DMS79 treated with DMSO at 0.1 percent for 48 hours (cell line): ENCODE measurements around the gene SPATA2L.
"Not testable (repeated sequence)": the region's sequence is repeated elsewhere in the genome, so short reads cannot be mapped to it uniquely, and the experiment has no call there.

ENCODE experiments used
- DNase-seq: peaks from one replicate; lab custom pipeline; 2025; lab: John Stamatoyannopoulos, UW

SPATA2L gene

DNA sequence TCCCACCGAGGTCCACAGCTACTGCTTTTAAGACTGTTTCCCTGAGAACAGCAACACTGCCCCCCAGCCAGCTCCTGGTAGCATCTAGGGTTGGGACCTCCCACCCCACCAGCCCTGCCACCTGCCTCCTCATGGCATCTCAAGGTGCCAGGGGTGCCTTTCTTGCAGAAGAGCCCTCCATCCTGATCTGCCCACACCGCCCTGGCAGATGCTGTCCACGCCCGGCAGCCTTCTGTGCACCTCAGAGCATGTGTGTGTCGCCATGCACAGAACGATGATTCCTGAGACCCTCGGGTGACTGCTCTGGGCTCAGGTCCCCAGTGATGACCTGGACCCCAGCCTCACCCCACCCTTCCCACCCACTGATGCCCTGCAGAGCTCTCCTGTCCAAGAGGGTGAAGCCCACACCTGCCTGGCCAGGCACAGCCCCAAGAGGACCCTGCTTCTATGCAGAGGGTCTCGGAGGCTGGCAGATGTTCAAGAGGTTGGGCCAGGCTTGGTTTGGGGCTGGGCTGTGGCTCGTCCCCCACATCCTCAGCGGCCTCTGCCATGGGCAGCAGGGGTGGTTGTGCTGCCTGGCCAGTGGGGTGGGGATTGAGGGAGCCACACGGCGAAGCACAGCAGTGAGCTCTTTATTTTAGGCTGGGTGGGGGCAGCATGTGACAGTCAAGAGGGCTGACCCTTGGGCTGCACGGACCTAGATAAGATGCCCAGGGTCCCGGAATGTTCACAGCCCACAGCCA lies 5.2 kb upstream of the SPATA2L start:
- no peak for DNase-seq

DNA sequence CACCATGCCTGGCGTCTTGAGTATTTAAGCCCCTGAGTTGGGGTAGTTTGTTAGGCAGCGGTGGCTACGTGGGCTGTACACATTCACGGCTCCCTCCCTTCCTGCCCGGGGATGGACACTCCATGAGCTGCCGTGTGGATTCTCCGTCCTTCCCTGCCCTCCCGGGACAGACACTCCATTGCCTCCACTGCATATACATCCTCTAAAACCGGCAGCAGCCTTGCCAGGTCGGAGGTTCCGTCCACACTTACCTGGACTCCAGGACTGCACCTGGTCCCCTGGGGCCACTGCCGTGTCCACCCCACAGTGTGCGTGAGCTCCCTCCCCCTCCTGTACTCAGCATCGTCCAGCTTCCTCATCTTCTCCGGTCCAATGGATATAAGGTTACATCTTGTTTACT lies 3.5 kb upstream of the SPATA2L start:
- DNase-seq = no peak

DNA sequence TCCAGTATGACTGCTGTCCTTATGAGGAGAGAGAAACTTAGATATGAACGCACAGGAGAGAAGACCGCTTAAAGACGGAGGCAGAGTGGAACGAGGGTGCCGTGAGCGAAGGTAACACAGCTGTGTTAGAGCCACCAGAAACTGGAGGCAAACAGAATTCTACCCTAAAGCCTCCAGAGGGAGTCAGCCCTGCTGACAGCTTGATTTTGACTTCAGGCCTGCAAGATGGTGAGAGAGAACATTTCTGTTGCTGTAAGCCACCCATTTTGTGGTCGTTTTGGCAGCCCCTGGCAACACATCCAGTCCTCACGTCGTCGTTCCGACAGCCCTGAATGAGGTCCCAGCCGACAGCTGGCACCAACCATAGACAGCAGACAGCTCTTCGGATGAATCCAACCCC lies 2.8 kb upstream of the SPATA2L start:
- no peak for DNase-seq

GRCh38 chr16:89700649-89701424 lies 668 bp downstream of the SPATA2L start:
- peak; percentile 7 for DNase-seq

DNA sequence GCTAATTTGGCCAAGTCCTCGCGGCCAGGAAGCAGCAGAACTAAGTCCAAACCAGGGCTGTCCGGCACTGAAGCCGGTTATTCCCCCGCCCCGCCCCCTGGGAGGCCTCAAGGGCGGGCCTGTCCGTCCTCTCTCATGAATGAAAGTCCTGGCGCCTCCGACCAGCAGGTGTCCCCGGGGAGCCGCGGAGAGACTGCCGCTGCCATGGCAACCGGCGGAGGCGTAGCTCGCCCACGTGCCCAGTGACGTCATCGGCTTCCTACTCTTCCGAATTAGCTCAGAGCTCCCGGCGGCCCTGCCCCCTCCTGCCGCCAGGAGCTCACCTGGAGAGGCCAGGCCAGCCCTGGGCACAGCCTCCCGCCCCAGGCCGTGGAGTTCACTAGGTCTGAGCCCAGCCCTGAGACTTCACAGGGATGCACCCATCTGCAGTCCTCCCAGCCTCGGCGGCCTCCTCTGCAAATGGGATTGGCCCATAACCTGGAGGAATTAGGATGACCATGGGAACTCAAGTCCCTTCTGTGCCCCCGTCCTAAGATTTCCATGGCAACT lies 1.3 kb downstream of the SPATA2L start:
- DNase-seq = peak; percentile 87

- not testable (repeated sequence) for DNase-seq
These were observed 1.8 kb downstream of the SPATA2L start for GRCh38 chr16:89699629-89700099.

- not testable (repeated sequence) for DNase-seq
These were observed 2.8 kb downstream of the SPATA2L start for GRCh38 chr16:89698717-89699116.

GRCh38 chr16:89697616-89698331 lies 3.7 kb downstream of the SPATA2L start:
- DNase-seq = no peak

GRCh38 chr16:89697161-89697615 lies 4.3 kb downstream of the SPATA2L start:
- DNase-seq = no peak

- DNase-seq = no peak
These were observed 4.8 kb downstream of the SPATA2L start for GRCh38 chr16:89696670-89697128.

DNA sequence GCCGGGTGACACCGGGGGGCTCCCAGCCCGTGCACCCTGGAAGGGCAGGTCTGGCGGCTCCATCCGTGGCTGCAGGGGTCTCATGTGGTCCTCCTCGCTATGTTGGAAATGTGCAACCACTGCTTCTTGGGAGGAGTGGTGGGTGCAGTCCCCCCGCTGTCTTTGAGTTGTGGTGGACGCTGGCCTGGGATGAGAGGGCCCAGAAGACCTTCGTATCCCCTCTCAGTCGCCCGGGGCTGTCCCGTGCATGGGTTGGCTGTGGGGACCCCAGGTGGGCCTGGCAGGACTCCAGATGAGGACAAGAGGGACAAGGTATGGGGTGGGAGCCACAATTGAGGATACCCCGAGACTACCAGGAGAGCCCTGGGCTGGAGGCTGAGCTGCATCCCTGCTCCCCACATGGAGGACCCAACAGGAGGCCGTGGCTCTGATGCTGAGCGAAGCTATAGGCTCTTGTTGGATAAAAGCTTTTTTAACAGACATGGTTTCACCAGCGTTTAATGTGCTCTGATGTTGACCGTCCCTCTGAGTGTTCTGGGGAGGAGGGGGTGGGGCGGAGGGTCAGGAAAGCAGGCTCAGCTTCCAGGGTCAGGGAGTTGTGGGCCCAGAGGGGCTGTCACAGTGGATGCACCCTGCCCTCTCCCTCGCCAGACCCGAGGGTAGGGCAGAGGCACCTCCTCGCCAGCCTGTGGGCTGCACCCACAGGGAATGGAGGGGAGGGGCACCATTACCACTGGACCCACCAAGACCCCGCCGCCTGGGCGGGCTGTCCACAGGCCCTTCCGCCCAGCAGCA lies 5.4 kb downstream of the SPATA2L start:
- DNase-seq = no peak

GRCh38 chr16:89695086-89695874 lies 6.2 kb downstream of the SPATA2L start:
- no peak for DNase-seq

DNA sequence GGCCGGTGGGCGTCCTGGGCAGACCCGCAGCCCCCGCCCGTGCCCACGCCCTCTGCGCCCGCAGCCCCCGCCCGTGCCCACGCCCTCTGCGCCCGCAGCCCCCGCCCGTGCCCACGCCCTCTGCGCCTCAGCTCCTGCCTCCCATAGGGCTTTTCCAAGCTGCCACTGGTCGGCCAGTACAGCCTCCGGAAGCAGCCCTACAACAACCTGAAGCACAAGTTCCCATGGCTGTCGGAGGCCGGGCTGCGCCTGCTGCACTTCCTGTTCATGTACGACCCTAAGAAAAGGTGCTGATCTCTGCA lies 6.8 kb downstream of the SPATA2L start:
- not testable (repeated sequence) for DNase-seq

DNA sequence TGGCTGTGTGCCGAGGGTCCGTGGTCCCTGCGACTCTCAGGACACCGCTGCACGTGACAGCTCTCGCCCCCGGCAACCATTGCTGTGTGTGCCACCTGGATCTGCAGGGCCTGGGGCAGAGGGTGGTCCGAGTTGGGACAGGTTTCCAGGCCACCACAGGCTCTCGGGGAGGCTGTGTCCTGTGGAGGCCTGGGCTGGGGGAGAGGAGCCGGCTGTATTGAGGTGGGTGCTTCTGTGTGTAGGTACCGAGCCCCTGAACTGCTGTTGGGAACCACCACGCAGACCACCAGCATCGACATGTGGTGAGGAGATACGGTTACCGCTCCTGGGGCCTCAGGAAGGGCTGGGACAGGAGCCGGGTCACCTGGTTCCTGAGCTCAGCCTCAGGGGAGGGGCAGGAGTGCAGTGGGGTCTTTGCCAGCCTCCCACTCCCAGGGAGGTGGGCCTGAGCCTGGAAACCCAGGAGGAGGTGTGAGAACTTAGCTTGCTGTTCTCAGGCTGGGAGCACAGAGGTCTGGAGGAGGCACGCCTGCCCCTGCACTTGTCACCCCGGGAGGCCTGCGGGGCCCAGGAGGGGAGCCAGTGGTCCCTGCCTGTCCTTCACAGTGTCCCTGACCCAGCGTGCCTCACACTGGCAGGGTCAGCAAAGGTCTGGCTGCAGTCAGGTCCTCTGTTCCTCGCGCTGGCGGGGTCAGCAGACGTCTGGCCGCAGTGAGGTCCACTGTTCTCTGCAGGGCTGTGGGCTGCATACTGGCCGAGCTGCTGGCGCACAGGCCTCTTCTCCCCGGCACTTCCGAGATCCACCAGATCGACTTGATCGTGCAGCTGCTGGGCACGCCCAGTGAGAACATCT lies 7.3 kb downstream of the SPATA2L start:
- DNase-seq = no peak

GRCh38 chr16:89693289-89693731 lies 8.2 kb downstream of the SPATA2L start:
- no peak for DNase-seq

DNA sequence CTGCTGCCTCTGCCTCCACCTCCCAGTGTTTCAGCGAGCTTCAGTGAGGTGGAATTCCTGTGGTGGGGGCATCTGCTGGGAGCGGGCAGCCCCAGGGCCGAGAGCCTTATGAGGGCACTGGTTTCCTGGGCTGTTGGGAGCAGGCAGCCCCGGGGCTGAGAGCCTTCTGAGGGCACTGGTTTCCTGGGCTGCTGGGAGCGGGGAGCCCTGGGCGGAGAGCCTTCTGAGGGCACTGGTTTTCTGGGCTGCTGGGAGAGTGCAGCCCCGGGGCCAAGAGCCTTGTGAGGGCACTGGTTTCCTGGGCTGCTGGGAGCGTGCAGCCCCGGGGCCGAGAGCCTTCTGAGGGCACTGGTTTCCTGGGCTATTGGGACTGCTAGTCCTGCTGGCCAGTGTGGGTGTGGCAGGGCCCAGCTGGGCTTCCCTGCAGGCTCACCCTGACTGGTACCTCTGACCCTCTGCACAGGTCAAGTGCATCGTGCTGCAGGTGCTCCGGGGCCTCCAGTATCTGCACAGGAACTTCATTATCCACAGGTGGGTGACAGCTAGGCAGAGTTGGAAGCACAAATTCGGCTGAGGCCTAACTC lies 9.4 kb downstream of the SPATA2L start:
- DNase-seq = no peak

DNA sequence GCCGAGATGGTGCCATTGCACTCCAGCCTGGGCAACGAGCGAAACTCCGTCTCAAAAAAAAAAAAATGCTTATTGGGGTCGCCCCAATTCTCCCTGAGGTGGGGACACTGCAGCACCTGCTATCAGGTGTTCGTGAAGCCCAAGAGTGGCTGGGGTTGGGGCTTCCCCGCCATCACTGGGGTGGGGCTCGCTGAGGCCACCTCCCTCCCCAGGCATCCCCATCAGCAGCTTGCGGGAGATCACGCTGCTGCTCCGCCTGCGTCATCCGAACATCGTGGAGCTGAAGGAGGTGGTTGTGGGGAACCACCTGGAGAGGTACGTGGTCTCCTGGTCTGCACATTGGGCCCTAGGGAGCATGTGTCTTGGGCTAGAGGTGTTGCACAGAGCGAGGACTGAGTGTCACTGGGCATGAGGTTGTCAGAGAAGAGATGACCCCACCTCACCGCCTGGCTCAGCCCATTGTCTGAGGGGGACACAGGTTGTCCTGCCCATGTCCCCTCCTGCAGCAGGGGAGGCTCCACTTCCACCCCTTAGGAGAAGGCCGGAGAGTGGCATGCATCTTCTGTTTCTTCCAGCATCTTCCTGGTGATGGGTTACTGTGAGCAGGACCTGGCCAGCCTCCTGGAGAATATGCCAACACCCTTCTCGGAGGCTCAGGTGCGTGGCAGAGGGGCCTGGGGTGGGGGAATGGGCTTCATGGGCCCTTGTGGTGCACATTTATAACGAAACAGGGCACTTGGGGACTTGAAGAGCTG lies 10.1 kb downstream of the SPATA2L start:
- no peak for DNase-seq

DNA sequence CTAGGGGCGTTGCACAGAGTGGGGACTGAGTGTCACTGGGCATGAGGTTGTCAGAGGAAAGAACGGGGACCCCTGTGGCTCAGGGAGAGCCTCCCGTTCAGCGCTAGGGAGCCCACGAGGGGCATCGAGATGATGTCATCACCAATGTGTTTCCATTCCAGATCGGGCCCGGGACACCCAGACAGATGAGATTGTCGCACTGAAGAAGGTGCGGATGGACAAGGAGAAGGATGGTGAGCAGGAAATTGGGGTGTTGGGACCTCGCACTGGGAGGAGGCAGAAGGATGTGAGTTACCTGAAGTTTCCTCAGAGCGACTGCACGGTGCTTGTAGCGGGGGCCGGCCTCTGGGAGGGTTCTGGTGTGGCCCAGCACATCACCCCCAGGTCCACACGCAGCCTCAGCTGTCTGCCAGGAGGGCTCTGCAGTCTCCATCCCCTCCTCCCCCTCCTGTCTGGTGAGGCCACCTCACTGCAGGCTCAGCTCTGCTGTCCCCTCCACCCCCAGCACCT lies 11.1 kb downstream of the SPATA2L start:
- DNase-seq = no peak
